GM21529 (cell line): ENCODE measurements around the gene PELI1.
"Not testable (repeated sequence)": the region's sequence is repeated elsewhere in the genome, so short reads cannot be mapped to it uniquely, and the experiment has no call there.

Experiments
- ATAC-seq: cut with Tn5 transposase; IDR thresholded peaks from one replicate; pipeline ENCODE4 v1.9.1; 2021; ENCODE audit not compliant: unreplicated experiment

PELI1 gene

GRCh38 chr2:64124168-64124567 is 20.1 kb downstream of the PELI1 start:
- ATAC-seq = no peak

DNA sequence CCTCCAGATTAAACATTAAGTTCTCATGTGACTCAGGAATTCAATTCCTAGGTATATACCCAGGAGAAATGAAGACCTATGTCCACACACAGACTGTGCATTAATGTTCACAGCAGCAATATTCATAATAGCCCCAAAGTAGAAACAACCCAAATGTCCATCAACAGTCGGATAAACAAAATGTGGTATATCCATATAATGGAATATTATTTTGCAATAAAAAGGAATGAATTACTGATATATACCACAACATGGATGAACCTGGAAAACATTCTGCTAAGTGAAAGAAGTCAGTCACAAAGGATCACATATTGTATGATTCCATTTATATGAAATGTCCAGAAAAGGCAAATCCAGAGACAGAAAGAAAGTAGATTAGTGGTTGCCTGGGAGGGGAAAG is 20.5 kb downstream of the PELI1 start:
- ATAC-seq = no peak

DNA sequence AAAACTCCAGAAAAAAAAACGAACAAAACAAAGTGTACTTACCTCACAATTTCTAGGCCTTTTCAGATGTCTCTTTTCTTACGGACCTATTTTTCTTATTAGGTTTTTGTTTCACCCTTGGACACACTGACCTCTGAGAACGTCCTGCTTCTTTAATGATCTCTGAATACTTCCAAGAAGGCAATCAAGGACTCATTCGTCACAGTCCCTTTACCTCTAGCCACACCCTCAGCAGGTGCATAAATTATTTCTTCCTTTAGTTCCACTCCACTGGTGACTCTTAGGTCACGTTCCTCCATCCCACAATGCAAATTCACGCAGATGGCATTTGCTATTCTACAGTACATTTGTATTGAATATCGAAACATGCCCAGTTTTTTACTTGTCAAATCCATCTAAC is 21.9 kb downstream of the PELI1 start:
- ATAC-seq = no peak

DNA sequence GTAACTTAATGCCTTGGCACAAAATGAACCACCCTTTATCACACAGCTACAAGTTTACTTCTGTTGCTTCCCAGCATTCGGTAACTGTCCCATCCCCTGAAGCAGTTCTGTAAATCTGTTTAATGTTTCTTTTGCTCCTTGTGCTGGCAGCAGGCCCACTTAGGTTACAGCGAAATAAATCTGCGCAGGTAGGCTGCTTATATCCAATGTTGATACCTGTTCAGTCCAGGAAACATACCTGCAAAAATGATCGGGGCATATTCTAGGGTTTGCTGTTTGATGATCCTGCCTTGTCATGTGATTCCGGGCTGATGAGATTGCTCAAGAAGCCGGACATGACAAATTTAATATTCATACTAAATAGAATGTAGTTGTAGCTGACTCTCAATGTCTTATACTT is 23.3 kb downstream of the PELI1 start:
- no peak for ATAC-seq

GRCh38 chr2:64120008-64120407 is 24.2 kb downstream of the PELI1 start:
- ATAC-seq = no peak

DNA sequence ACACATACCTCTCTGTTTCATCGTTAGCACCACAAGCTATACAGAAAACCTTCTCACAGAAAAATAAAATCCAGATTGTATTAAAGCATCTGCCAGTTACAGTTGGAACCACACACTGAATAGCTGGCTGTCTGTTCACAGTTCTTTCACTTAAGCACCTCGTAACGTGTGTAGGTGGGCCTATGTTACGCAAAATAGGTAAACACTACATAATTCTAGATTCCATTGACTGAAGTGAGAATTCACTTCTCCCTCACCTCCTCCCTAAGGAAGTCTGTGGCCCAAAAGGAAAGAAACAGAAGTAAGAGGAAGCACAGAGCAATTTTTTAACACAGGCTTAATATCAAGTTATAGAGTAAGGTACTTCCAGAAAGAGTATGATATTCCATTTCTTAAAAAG is 24.9 kb downstream of the PELI1 start:
- ATAC-seq = no peak

DNA sequence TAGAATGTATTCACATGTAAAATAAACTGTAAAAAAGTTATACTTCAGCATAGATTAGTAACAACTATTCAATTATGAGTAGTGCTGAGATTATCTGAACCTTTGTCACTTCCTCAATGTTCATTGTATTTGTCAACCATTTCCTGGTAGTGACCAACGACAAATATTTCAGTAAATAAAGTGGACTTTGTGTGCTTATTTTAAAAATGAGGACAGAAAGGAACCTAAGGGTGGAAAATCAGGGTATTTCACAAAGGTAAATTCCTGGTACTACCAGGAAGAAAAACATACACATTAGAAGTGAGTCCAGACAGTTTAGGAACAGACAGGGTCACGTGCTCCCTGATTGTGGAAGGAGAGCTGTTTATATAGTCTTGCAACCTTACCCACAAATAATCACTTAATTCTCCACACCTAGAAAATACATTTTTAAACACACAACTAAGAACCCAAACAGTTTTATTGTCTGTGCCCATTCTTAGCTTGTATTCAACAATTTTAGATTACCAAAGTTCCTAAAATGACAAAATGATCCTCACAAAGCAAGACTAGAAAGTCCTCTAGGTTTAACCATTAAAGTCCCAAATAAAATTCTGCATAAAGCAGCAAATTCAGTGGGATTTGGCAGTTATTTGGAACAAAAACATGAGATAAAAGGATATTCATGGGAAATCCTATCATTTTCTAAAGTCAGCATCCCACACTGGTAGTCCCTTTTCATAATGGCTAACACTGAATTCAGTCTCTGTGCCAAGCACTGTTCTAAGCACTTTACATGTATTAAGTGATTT is 28.2 kb downstream of the PELI1 start:
- ATAC-seq = no peak

DNA sequence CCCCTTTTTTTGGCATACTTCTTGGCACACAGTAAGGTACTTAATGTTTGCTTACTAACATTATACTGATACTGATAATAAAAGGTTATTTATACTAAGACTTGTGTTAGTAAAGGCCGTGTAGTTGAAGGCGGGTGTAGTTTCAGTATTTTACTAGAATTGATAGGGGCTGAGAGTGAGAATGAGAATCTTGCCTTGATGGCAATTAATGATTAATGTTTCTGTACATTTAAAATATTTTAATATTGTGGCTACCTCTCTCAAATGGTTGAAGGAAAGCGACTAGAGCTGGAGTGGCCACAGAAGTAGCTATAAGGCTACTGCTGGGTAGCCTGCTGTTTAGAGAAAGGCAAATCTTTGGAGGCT is 29.3 kb downstream of the PELI1 start:
- ATAC-seq = peak; percentile 27

DNA sequence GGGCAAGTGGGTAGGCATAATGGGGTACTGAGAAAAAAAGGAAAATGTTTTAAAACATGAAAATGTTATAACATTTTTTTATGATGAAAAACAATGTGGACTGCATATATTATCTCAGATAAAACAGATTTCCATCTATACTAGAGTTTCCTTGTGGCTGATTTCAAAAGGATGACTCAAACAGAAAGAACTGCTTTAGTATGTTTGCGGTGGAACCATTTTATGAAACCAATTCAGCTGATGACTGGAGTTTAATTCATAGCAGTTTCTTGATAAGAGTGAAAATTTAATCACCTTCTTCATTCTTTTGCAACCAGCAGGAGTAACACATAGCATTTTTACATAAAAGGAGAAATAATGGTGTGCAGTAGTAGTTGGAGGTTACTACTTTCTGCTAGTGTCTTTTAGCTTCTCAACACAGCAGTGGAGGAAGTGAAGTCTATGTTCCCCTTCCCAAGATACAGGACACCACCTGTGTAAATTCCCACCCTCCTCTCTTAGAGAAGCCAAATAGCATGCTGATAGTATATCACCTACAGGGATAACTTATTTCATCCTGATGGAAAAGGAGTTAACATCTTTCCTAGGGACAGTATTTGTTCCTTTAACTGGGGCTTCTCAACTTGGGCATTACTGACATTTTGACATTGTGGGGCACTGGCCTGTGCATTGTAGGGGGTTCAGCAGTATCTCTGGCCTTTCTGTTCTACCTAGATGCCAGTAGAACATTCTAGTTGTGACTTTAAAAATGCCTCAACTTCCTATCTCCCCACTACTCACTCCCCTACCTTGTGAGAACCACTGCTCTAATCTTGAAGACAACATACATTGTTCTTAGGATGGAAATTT is 29.9 kb downstream of the PELI1 start:
- peak; percentile 74 for ATAC-seq

GRCh38 chr2:64112016-64112415 is 32.2 kb downstream of the PELI1 start:
- ATAC-seq = no peak

GRCh38 chr2:64111426-64111825 is 32.8 kb downstream of the PELI1 start:
- no peak for ATAC-seq

DNA sequence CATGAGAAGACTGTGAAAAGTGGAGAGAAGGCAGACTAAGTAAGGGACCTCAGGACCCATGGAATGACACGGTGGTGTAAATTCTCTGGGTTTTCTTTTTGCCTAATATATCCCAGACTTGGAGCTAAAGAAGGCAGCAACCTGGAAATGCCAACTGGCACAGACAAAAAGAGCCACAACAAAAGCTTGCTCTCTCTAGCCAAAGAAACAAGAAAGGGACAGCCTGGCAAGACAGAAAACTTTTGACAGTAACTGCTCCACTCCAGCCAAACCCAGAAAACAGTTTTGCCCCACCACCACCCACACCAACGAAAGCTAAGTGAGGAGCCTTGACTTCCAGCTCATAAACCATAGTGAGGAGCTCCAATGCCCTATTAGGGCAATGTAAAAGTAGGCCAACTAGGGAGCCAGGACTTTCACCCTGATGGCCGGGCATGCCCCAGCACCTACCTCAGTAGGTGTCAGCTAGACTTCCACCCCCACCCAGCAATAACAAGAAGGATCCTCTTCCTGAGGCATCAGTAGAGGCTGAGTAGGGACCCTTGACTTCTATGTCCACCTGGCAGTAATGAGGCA is 35.5 kb downstream of the PELI1 start:
- no peak for ATAC-seq

DNA sequence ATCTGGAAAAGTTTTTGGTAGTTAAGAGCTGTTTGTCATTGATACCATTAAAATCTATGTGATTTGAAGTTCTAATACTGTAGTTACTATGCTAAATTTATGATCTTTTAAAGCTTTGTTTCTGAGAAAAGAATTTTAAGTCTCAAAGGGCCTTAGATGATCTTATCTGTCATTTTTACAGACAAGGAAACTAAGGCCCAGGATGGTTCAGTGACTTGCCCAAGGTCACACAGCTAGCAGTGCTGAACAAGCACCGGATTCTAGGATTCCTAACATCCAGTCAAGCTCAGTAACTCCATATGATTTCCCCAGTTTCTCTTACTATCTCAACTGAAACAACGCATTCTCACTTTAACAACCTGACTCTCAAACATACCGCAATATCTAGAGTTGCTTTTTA is 37.7 kb downstream of the PELI1 start:
- ATAC-seq = no peak

DNA sequence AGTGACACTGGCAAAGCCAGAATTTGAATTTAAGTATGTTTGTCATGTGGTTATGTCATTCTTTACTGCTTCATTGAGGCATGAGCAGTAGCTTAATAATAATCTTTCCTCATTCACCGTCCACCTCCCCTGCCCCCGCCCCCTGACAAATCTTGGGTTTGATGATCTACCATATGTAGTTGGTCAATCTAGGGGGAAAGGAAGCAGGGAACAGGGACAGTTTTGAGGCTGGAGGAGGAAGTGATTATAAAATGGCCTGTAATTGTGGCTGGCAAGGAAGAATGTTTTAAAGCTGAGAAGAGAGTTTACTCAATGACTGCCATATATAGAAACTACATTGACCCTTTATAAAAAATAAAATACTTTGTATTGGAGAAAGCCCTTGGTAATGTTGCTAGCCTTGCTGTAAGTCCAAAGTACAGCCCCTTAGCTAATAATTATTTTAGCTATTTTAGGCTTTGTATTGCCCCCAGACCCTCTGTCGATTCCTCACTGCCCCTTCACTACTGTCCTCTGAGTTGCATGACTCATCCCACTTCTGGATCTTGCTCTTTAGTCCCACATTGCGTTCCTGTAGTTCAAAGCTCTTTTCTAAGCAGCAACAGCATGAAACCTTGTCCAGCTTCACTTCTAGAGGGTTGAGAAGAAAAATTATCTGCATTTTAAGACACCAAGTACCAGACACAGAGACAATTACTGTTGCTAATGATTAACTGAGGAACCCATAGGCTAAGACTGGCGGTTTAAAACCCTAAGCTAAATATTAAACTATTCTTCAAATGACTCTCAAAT is 38.4 kb downstream of the PELI1 start:
- no peak for ATAC-seq

DNA sequence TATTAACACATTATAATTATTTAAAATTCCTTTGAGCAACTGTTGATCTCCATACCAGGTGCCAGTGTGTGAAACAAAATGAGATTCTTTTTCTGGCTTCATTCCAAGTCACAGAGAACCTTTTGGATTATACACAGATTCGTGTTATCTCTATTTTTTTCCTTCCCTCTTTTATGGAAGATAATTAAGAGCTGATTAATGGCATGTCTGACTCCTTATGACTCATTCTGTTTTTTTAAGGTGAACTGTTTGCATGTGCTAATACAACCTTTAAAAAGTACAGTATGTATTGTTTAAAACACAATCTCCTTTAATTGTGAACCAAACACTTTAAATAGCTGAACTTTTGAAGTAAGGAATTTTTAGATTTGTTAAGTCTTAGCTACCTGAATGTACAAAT is 39.3 kb downstream of the PELI1 start:
- ATAC-seq = no peak

- ATAC-seq = not testable (repeated sequence)
Observed at GRCh38 chr2:64102736-64103135, 41.5 kb downstream of the PELI1 start.

DNA sequence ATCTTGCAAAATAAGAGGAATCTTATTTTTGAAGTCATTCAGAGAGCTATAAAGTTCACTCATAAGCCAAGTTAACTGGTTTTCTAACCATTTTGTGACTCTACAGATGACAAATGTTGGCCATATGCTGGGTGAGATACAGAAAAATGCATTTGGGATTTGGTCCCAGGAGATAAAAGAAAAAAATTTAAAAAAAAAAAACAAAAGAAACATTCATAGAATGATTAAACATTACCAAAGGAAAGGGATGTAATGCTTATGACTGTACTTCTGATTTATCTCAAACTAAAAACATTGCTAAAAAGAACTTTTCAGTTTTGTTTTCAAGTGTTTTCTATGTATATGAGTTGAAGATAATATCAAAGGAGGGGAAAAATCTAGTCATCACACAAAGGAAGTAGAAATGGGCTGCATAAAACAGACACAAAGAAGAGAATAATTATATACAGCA is 43.1 kb downstream of the PELI1 start:
- ATAC-seq = peak; percentile 51

- peak; percentile 56 for ATAC-seq
Observed at GRCh38 chr2:64100584-64100983, 43.6 kb downstream of the PELI1 start.

DNA sequence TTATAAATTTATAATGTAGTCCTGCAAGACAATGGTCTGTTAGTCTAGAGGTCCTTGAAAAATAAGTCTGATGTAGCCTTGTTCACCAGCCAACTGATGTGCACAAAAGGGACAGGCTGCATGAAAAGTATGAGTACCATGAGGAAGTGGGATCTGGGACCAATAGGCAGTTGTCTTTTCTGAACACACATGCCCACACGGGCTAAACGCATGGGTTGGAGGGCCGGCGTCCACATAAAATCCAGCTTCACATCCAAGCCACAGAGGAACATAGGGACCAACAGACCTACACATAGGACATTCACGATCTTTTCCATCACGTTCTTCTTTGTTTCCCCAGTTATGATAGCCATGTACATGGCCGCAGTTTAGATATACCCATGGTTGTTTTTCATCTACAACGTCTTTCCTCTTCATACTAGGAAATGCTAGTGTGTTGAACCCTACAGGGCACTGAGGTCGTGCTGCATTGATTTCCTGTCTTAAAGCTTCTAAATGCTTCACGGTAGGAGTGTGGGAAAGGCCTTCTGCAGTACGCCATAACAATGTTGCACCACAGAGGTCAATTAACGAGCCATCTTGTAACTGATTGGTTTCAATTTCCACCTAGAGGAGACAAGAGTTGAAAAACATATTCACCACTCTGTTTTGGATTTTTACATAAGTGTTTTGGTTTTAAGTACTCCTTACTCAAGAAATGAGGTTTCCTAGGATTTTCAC is 49.4 kb downstream of the PELI1 start:
- no peak for ATAC-seq

DNA sequence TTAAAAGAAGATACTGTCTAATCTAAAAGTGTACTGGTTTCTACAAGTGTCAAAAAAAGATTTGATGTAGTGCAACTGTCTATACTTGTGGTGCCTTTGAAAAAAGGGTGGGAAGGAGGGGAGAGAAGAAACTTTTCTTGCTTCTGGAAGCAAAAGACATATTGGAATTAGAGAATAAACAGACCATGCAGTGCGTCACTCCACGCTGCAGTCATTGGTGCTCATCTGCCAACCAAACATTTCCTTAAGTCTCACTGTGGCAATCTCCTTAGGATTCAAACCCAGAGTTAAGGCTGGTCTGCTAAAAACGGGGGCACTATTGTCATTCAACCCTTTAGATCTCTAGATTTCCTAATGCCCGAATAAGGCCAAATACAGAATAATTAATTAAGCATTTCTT is 50.9 kb downstream of the PELI1 start:
- ATAC-seq = no peak
